Sigmoid colon (tissue), 7 donors: ENCODE measurements around the gene JAZF1. TPM values are rescaled to one million over a fixed set of nuclear protein-coding genes. Genes with fewer than 3 reads are reported as not detected.

ENCODE experiments used
- DNase-seq: peaks from one replicate; pipeline ENCODE4 v3.0.0-alpha.2; 2019
- H3K27ac ChIP-seq, 4 donors: fragments of 200-600 bp; sonication (generic); one replicate each; pipeline ENCODE4 v1.5.1; 2016 to 2019; ENCODE audit warnings: mild to moderate bottlenecking in 1 of 4
- H3K27me3 ChIP-seq, 3 donors: fragments of 200-600 bp; sonication (generic); one replicate each; pipeline ENCODE4 v1.5.1; 2019; ENCODE audit warnings: mild to moderate bottlenecking in 1 of 3
- H3K36me3 ChIP-seq, 4 donors: fragments of 200-600 bp; sonication (generic); one replicate each; pipeline ENCODE4 v1.5.1; 2016 to 2019
- H3K4me1 ChIP-seq, 4 donors: fragments of 200-600 bp; sonication (generic); one replicate each; pipeline ENCODE4 v1.5.1; 2017 to 2019
- H3K4me3 ChIP-seq, 4 donors: fragments of 200-600 bp; sonication (generic); one replicate each; pipeline ENCODE4 v1.5.1; 2017 to 2019; ENCODE audit warnings: mild to moderate bottlenecking in 2 of 4, moderate library complexity in 1 of 4
- H3K9me3 ChIP-seq, 4 donors: fragments of 200-600 bp in 3 of 4; sonication (generic) in 3 of 4; one replicate each; pipeline versions ENCODE4 v1.5.1 to v1.6.1; 2013 to 2019
- EP300 ChIP-seq, 4 donors: sonication (generic); formaldehyde crosslinking; IDR thresholded peaks; one replicate each; pipeline ENCODE4 v1.6.1; 2017; ENCODE audit warnings: antibody characterized with exemption in 4 of 4
- POLR2A ChIP-seq, 2 donors: fragments of 450-650 bp; IDR thresholded peaks; one replicate each; pipeline ENCODE4 v1.6.1; 2016; ENCODE audit warnings: antibody characterized with exemption in 2 of 2, mild to moderate bottlenecking in 2 of 2, moderate library complexity in 2 of 2
- POLR2AphosphoS5 ChIP-seq, 4 donors: sonication (generic); formaldehyde crosslinking; IDR thresholded peaks; one replicate each; pipeline ENCODE4 v1.6.1; 2017; ENCODE audit warnings: antibody characterized with exemption in 4 of 4
- WGBS, 2 donors: extraction: QIAGEN DNeasy Blood & Tissue Kit; methylation state at CpG; one replicate each; pipeline ENCODE4 v1.1.7; 2013; 5-methylcytosine and 5-hydroxymethylcytosine counted together
- intact Hi-C: fragments of 100-400 bp; cut with DNase I; formaldehyde crosslinking; loops from one replicate; pipeline ENCODE4 v1.15.1; 2023
- polyA plus RNA-seq, 3 donors: library from polyadenylated mRNA; stranded (reverse); fragments of 200-250 nt; gene quantifications; one replicate each; pipeline ENCODE4 v1.2.3, GENCODE V29; 2013
- total RNA-seq, 4 donors: library from RNA; depleted of rRNA; stranded (reverse); fragments of >200 nt; gene quantifications; one replicate each; pipeline ENCODE4 v1.1.0, GENCODE V29; 2016
- TF ChIP-seq, protein P1 (sequence below), 4 experiments: fragments of 450-650 bp in 3 of 4; fragments of 200-600 bp in 1 of 4; IDR thresholded peaks; one replicate each; pipeline ENCODE4 v1.5.1; 2016 to 2019; ENCODE audit warnings: antibody characterized with exemption in 4 of 4, mild to moderate bottlenecking in 3 of 4, moderate library complexity in 2 of 4
- donor health status: healthy with polysubstance abuse.
- donor health status: Bipolar disorder and iron deficiency.
- donor health status: healthy.

The JAZF1 gene
- total and polyA plus RNA-seq, 7 donors = 4.2 to 59.6 (median 46.4) TPM

DNA sequence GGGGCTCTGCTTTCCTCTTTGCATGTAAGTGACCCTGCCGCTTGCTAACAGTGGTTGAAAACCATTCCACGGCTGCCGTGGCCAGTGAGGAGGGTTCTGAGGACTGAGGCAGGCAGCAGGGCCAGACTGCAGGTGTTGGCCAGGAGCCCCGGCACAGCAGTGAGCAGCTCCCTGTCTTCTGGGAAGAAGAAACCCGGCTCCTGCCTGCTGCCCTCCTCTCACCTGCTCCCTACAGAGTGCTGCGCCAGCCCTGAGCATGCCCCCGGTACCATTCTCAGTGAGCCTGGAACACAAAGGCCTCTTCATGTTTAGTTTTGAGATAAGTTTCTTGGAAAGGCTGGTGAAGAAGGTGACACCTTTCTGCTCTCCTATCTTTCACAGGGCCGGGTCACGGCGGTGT, 240.7 kb downstream of the JAZF1 start:
- DNase-seq = no peak
- Histone ChIP-seq H3K27me3 (no peaks in the 10 kb centered on the region), H3K4me1 (peaks cover 0 to 30% (median 18%) of the 10 kb centered on the region in 4 donors), H3K9me3 (no peaks in the 10 kb centered on the region), H3K27ac (no peak overlapping the region), H3K4me3 (no peak overlapping the region), H3K36me3 (no peaks in the 10 kb centered on the region)
- 96 to 98% methylated on average over 10 of the region's 10 CpGs for WGBS, 2 donors
- intact Hi-C loops = no loop called here
- TF ChIP-seq, protein P1, sequence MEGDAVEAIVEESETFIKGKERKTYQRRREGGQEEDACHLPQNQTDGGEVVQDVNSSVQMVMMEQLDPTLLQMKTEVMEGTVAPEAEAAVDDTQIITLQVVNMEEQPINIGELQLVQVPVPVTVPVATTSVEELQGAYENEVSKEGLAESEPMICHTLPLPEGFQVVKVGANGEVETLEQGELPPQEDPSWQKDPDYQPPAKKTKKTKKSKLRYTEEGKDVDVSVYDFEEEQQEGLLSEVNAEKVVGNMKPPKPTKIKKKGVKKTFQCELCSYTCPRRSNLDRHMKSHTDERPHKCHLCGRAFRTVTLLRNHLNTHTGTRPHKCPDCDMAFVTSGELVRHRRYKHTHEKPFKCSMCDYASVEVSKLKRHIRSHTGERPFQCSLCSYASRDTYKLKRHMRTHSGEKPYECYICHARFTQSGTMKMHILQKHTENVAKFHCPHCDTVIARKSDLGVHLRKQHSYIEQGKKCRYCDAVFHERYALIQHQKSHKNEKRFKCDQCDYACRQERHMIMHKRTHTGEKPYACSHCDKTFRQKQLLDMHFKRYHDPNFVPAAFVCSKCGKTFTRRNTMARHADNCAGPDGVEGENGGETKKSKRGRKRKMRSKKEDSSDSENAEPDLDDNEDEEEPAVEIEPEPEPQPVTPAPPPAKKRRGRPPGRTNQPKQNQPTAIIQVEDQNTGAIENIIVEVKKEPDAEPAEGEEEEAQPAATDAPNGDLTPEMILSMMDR (IDR thresholded peaks at IDR 0.05) = no peak
- TF ChIP-seq POLR2AphosphoS5 (IDR thresholded peaks at IDR 0.05) = no peak
- no peak for TF ChIP-seq EP300 (IDR thresholded peaks at IDR 0.05)
- TF ChIP-seq POLR2A (IDR thresholded peaks at IDR 0.05) = no peak

- Histone ChIP-seq H3K36me3 (no peaks in the 10 kb centered on the region), H3K4me1 (peaks cover 0 to 36% (median 27%) of the 10 kb centered on the region in 4 donors), H3K27ac (peak overlapping the region in 3 of 4 donors; percentile 8 to 52 (median 28)), H3K27me3 (no peaks in the 10 kb centered on the region), H3K4me3 (no peak overlapping the region), H3K9me3 (no peaks in the 10 kb centered on the region)
- no peak for DNase-seq
- TF ChIP-seq POLR2AphosphoS5 (IDR thresholded peaks at IDR 0.05) (no peak), POLR2A (IDR thresholded peaks at IDR 0.05) (no peak), EP300 (IDR thresholded peaks at IDR 0.05) (no peak)
- TF ChIP-seq, protein P1 (IDR thresholded peaks at IDR 0.05) = no peak
- intact Hi-C loops = no loop called here
Measured at GRCh38 chr7:27936768-27937102, 243.9 kb downstream of the JAZF1 start.

- no peak for DNase-seq
- intact Hi-C loops = no loop called here
- Histone ChIP-seq H3K9me3 (no peaks in the 10 kb centered on the region), H3K27ac (peak overlapping the region in 3 of 4 donors; percentile 8 to 52 (median 28)), H3K27me3 (no peaks in the 10 kb centered on the region), H3K4me3 (no peak overlapping the region), H3K36me3 (no peaks in the 10 kb centered on the region), H3K4me1 (peaks cover 0 to 36% (median 27%) of the 10 kb centered on the region in 4 donors)
- WGBS, 2 donors = 41 to 67% methylated on average over 6 of the region's 6 CpGs
- TF ChIP-seq POLR2AphosphoS5 (IDR thresholded peaks at IDR 0.05) (no peak), EP300 (IDR thresholded peaks at IDR 0.05) (no peak), POLR2A (IDR thresholded peaks at IDR 0.05) (no peak)
- TF ChIP-seq, protein P1 (IDR thresholded peaks at IDR 0.05) = no peak
Measured at GRCh38 chr7:27936047-27936767, 244.4 kb downstream of the JAZF1 start.

DNA sequence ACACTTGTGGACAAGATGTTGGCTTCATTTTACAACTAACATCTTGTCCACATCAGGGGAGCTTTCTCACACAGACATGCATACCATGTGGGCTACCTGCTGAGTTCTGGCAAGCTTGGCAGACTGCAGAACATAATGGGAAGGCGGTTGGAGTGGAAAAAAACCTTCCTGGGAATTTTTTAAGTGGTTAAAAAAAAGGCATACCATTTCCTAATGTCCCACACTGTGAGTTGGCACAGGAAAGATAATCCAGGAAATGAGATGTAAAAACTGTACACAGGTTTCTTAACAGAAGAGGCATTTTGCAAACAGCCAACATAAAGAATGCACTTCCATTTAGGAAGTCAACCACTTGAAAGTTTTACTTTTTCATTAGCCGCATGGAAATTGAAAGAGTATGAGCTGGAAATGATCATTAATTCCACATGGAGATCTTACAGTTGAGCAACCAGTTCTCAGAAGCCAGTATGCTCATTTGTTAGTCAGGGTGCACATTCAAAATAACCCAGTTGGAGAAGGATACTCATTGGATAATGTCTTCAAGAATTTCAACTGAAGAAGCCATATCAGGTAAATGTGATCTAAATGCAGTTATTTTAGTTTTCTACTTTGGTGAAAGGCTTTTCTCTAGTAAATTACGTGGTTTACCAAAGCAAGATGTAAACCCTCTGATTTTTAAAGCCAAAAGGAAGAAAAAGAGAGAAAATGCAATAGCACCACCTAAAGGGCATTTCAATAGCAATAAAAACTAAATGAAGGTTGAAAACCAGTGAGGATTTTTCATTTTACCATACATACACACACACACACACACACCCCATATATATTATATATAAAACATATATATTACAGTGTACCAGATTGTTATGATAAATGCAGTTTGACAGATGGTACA, 246.7 kb downstream of the JAZF1 start:
- H3K27ac ChIP-seq = peak overlapping the region in 3 of 4 donors; percentile 5 to 49 (median 6)
- 73 to 89% methylated on average over 3 of the region's 3 CpGs for WGBS, 2 donors
- intact Hi-C loops = no loop called here
- H3K27me3 ChIP-seq = no peaks in the 10 kb centered on the region
- no peak for TF ChIP-seq POLR2AphosphoS5 (IDR thresholded peaks at IDR 0.05)
- TF ChIP-seq, protein P1 (IDR thresholded peaks at IDR 0.05) = peak in 1 of 4 experiments; percentile 9
- H3K9me3 ChIP-seq = no peaks in the 10 kb centered on the region
- no peak overlapping the region for H3K4me3 ChIP-seq
- no peaks in the 10 kb centered on the region for H3K36me3 ChIP-seq
- no peak for DNase-seq
- peaks cover 0 to 45% (median 27%) of the 10 kb centered on the region in 4 donors for H3K4me1 ChIP-seq
